ENCODE results near the gene CANX.

CANX gene

GRCh38 chr5:179773686-179774040 lies 74.9 kb downstream of the CANX start:
- DNase-seq (ENCODE audit: low read depth), result no peak
- TF ChIP-seq CTCF (IDR thresholded peaks at IDR 0.05; ENCODE audit: low read depth, low read length, missing control alignments), result no peak

GRCh38 chr5:179774442-179774841 lies 75.7 kb downstream of the CANX start:
- DNase-seq (ENCODE audit: low read depth), result no peak
- no peak overlapping the region for H3K4me3 ChIP-seq (ENCODE audit: low read depth, low read length)
- no peak for TF ChIP-seq CTCF (IDR thresholded peaks at IDR 0.05; ENCODE audit: low read depth, low read length, missing control alignments)

More at GRCh38 chr5:179773686-179774040, 74.9 kb downstream of the CANX start:
- H3K4me3 ChIP-seq (ENCODE audit: low read depth, low read length), result no peak overlapping the region

GRCh38 chr5:179776411-179776938 lies 77.7 kb downstream of the CANX start:
- no peak overlapping the region for H3K4me3 ChIP-seq (ENCODE audit: low read depth, low read length)
- no peak for TF ChIP-seq CTCF (IDR thresholded peaks at IDR 0.05; ENCODE audit: low read depth, low read length, missing control alignments)
- DNase-seq (ENCODE audit: low read depth), result no peak

GRCh38 chr5:179777456-179777855 lies 78.7 kb downstream of the CANX start:
- no peak for TF ChIP-seq CTCF (IDR thresholded peaks at IDR 0.05; ENCODE audit: low read depth, low read length, missing control alignments)
- DNase-seq (ENCODE audit: low read depth), result no peak
- no peak overlapping the region for H3K4me3 ChIP-seq (ENCODE audit: low read depth, low read length)

GRCh38 chr5:179777909-179778308 lies 79.1 kb downstream of the CANX start:
- no peak overlapping the region for H3K4me3 ChIP-seq (ENCODE audit: low read depth, low read length)
- no peak for TF ChIP-seq CTCF (IDR thresholded peaks at IDR 0.05; ENCODE audit: low read depth, low read length, missing control alignments)
- DNase-seq (ENCODE audit: low read depth), result no peak

GRCh38 chr5:179778591-179778990 lies 79.8 kb downstream of the CANX start:
- no peak overlapping the region for H3K4me3 ChIP-seq (ENCODE audit: low read depth, low read length)
- TF ChIP-seq CTCF (IDR thresholded peaks at IDR 0.05; ENCODE audit: low read depth, low read length, missing control alignments), result no peak
- DNase-seq (ENCODE audit: low read depth), result no peak

- no peak overlapping the region for H3K4me3 ChIP-seq (ENCODE audit: low read depth, low read length)
- DNase-seq (ENCODE audit: low read depth), result no peak
- no peak for TF ChIP-seq CTCF (IDR thresholded peaks at IDR 0.05; ENCODE audit: low read depth, low read length, missing control alignments)
Observed at GRCh38 chr5:179779826-179780225, 81.1 kb downstream of the CANX start.
